ENCODE data around the gene EML6. TPM values are rescaled to one million over a fixed set of nuclear protein-coding genes. Genes with fewer than 3 reads are reported as not detected.

EML6 gene
- total RNA-seq, 2 donors from 2014 or later, result 0.46 to 10.7 TPM

GRCh38 chr2:54853616-54854310, 130.3 kb downstream of the EML6 start:
- Histone ChIP-seq H3K9me3 (no peaks in the 10 kb centered on the region), H3K4me3 (no peak overlapping the region), H3K27me3 (replicated peaks; ENCODE audit: insufficient read depth) (no peaks in the 10 kb centered on the region), H3K36me3 (no peaks in the 10 kb centered on the region), H3K27ac (no peak overlapping the region), H3K4me1 (replicated peaks) (no peaks in the 10 kb centered on the region)
- no peak for DNase-seq (ENCODE audit: low spot score)
- no peak for TF ChIP-seq POLR2A (IDR thresholded peaks at IDR 0.05)
- TF ChIP-seq CTCF (IDR thresholded peaks at IDR 0.05), result no peak
- no peak for TF ChIP-seq POLR2AphosphoS5 (IDR thresholded peaks at IDR 0.05)
- intact Hi-C loops (cut with DNase I), result no loop called here
- WGBS, result 92% methylated on average over 5 of the region's 5 CpGs

- no peak for DNase-seq (ENCODE audit: low spot score)
- no peaks in the 10 kb centered on the region for H3K9me3 ChIP-seq
- H3K27ac ChIP-seq, result no peak overlapping the region
- H3K4me3 ChIP-seq, result no peak overlapping the region
- no peaks in the 10 kb centered on the region for H3K36me3 ChIP-seq
- no peaks in the 10 kb centered on the region for H3K4me1 ChIP-seq (replicated peaks)
- TF ChIP-seq CTCF (IDR thresholded peaks at IDR 0.05) (no peak), POLR2AphosphoS5 (IDR thresholded peaks at IDR 0.05) (no peak), POLR2A (IDR thresholded peaks at IDR 0.05) (no peak)
- no peaks in the 10 kb centered on the region for H3K27me3 ChIP-seq (replicated peaks; ENCODE audit: insufficient read depth)
- intact Hi-C loops (cut with DNase I), result no loop called here
- WGBS, result 92% methylated on average over 2 of the region's 2 CpGs
These were observed 132.0 kb downstream of the EML6 start for GRCh38 chr2:54855434-54855833.

GRCh38 chr2:54858021-54858681, 134.7 kb downstream of the EML6 start:
- DNase-seq (ENCODE audit: low spot score), result no peak
- no peak overlapping the region for H3K27ac ChIP-seq
- 84% methylated on average over 3 of the region's 3 CpGs for WGBS
- intact Hi-C loops (cut with DNase I), result no loop called here
- no peaks in the 10 kb centered on the region for H3K36me3 ChIP-seq
- H3K4me1 ChIP-seq (replicated peaks), result no peaks in the 10 kb centered on the region
- H3K9me3 ChIP-seq, result no peaks in the 10 kb centered on the region
- H3K27me3 ChIP-seq (replicated peaks; ENCODE audit: insufficient read depth), result no peaks in the 10 kb centered on the region
- H3K4me3 ChIP-seq, result no peak overlapping the region
- TF ChIP-seq POLR2A (IDR thresholded peaks at IDR 0.05) (no peak), CTCF (IDR thresholded peaks at IDR 0.05) (no peak)

- Histone ChIP-seq H3K4me1 (replicated peaks) (no peaks in the 10 kb centered on the region), H3K27ac (no peak overlapping the region), H3K4me3 (no peak overlapping the region), H3K27me3 (replicated peaks; ENCODE audit: insufficient read depth) (no peaks in the 10 kb centered on the region), H3K9me3 (no peaks in the 10 kb centered on the region), H3K36me3 (no peaks in the 10 kb centered on the region)
- WGBS, result 84% methylated on average over 3 of the region's 3 CpGs
- intact Hi-C loops (cut with DNase I), result no loop called here
- DNase-seq (ENCODE audit: low spot score), result no peak
- no peak for TF ChIP-seq POLR2AphosphoS5 (IDR thresholded peaks at IDR 0.05)
- TF ChIP-seq POLR2A (IDR thresholded peaks at IDR 0.05), result no peak
- no peak for TF ChIP-seq CTCF (IDR thresholded peaks at IDR 0.05)
These were observed 136.0 kb downstream of the EML6 start for GRCh38 chr2:54859416-54859815.
